ENCODE data around the gene CTNNA3.

Gene CTNNA3

DNA sequence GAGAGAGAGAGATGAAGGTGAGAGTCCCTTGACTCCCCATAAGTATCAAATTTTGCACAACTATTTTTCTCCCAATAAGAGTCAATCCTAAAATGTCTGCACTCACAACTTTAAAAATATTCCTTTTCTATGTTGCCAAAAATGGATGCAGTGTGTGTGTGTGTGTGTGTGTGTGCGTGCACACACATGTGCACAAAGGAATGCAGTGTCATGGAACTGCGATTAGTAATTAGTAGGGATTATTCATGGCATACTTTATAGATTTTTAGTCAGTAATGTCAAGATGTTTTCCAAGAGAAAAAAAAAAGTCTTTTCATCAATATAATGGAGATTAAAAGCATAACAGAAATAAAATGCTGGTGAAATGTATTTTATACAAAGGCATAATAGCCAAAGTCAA, 949.3 kb downstream of the CTNNA3 start:
- no peaks in the 10 kb centered on the region for H3K27me3 ChIP-seq (replicated peaks; ENCODE audit: control insufficient read depth, insufficient read depth, low read length, poor library complexity, severe bottlenecking)
- no peak overlapping the region for H3K4me3 ChIP-seq (ENCODE audit: insufficient read depth, low read depth, low read length, poor library complexity, severe bottlenecking)
- no peaks in the 10 kb centered on the region for H3K4me1 ChIP-seq (ENCODE audit: control insufficient read depth, insufficient read depth, low read length, poor library complexity, severe bottlenecking)
- DNase-seq, result no peak
- no peak overlapping the region for H3K27ac ChIP-seq (ENCODE audit: insufficient read depth, low read length, poor library complexity, severe bottlenecking)
- H3K9me3 ChIP-seq (ENCODE audit: control insufficient read depth, low read length), result no peaks in the 10 kb centered on the region
- H3K36me3 ChIP-seq (ENCODE audit: control insufficient read depth, insufficient read depth, low read length), result no peaks in the 10 kb centered on the region

GRCh38 chr10:66746246-66746645, 949.7 kb downstream of the CTNNA3 start:
- no peaks in the 10 kb centered on the region for H3K4me1 ChIP-seq (ENCODE audit: control insufficient read depth, insufficient read depth, low read length, poor library complexity, severe bottlenecking)
- no peaks in the 10 kb centered on the region for H3K9me3 ChIP-seq (ENCODE audit: control insufficient read depth, low read length)
- H3K27ac ChIP-seq (ENCODE audit: insufficient read depth, low read length, poor library complexity, severe bottlenecking), result no peak overlapping the region
- no peak for DNase-seq
- no peaks in the 10 kb centered on the region for H3K27me3 ChIP-seq (replicated peaks; ENCODE audit: control insufficient read depth, insufficient read depth, low read length, poor library complexity, severe bottlenecking)
- H3K4me3 ChIP-seq (ENCODE audit: insufficient read depth, low read depth, low read length, poor library complexity, severe bottlenecking), result no peak overlapping the region
- H3K36me3 ChIP-seq (ENCODE audit: control insufficient read depth, insufficient read depth, low read length), result no peaks in the 10 kb centered on the region

DNA sequence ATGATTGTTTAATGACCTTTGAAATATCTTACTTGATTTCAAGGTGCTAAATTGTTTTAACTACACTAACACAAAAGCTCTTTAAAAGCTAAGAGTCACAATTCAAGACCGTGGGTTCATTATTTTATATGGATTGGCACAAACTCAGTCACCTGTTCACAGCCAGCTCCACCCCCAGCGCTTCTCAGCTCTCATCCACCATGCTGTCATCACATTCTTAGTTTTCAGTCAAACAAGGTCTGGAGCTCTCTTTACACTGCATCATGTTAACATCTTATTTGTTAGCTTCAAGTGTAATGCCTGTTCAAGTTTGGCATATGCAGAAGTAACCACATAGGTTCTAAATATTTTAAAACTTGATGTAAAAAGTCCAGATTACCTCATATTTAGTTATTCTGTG, 951.1 kb downstream of the CTNNA3 start:
- no peaks in the 10 kb centered on the region for H3K9me3 ChIP-seq (ENCODE audit: control insufficient read depth, low read length)
- no peak for DNase-seq
- H3K27me3 ChIP-seq (replicated peaks; ENCODE audit: control insufficient read depth, insufficient read depth, low read length, poor library complexity, severe bottlenecking), result no peaks in the 10 kb centered on the region
- H3K36me3 ChIP-seq (ENCODE audit: control insufficient read depth, insufficient read depth, low read length), result no peaks in the 10 kb centered on the region
- H3K27ac ChIP-seq (ENCODE audit: insufficient read depth, low read length, poor library complexity, severe bottlenecking), result no peak overlapping the region
- no peak overlapping the region for H3K4me3 ChIP-seq (ENCODE audit: insufficient read depth, low read depth, low read length, poor library complexity, severe bottlenecking)
- H3K4me1 ChIP-seq (ENCODE audit: control insufficient read depth, insufficient read depth, low read length, poor library complexity, severe bottlenecking), result no peaks in the 10 kb centered on the region

DNA sequence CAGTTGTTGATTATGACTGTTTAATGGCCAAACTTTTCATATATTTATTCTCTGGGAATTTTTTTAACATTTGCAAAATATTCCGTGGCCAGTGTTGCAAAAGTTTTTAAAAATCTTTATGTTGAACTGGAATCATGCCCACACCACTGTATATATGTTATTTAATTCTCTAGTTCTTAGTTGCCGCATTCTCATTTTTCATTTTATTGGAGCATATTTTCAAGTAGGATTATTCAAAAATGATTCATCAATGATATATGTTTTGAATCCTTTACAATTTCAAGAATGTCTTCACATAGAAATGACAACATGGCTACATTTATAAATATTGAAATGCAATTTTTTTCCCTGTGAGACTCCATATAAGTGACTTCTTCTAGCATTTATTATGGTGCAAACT, 958.8 kb downstream of the CTNNA3 start:
- Histone ChIP-seq H3K36me3 (ENCODE audit: control insufficient read depth, insufficient read depth, low read length) (no peaks in the 10 kb centered on the region), H3K9me3 (ENCODE audit: control insufficient read depth, low read length) (no peaks in the 10 kb centered on the region), H3K27me3 (replicated peaks; ENCODE audit: control insufficient read depth, insufficient read depth, low read length, poor library complexity, severe bottlenecking) (no peaks in the 10 kb centered on the region), H3K27ac (ENCODE audit: insufficient read depth, low read length, poor library complexity, severe bottlenecking) (no peak overlapping the region), H3K4me3 (ENCODE audit: insufficient read depth, low read depth, low read length, poor library complexity, severe bottlenecking) (no peak overlapping the region), H3K4me1 (ENCODE audit: control insufficient read depth, insufficient read depth, low read length, poor library complexity, severe bottlenecking) (no peaks in the 10 kb centered on the region)
- DNase-seq, result no peak

DNA sequence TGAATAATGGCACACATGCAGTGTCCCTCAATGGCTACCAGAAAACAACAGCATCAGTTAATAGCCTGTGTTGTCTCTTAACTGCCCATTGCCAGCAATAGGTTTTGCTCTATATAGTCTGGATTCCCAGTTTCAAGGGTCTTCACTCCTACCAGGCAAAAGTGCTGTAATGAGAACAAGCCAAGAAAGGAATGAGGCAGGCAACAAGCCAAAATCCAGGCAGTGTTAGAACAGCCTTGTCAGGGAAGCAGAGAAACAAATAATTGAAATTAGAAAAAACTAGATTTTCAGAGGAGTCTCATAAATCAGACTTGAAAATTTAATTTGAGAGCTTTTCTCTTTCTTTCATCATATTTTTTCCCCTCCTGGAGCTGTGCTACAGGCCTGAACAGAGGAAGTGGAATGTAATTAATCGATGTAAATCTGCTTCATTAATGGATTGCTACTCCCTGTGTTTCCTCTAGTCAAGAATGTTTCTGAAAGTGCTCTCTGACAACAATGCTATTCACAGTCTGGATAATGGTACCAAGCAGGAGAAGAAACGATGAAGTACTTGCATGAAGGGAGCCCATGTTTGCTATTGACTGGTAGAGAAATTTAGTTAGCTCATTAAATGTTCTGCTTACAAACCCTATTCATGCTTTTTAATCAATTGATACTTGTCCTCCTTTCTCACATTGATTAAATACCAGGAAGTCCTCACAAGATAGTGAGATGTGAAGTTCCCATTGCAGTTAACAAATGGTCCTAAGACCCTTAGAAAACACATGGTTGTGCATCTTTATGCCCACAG, 972.2 kb downstream of the CTNNA3 start:
- Histone ChIP-seq H3K4me3 (ENCODE audit: insufficient read depth, low read depth, low read length, poor library complexity, severe bottlenecking) (no peak overlapping the region), H3K9me3 (ENCODE audit: control insufficient read depth, low read length) (no peaks in the 10 kb centered on the region), H3K4me1 (ENCODE audit: control insufficient read depth, insufficient read depth, low read length, poor library complexity, severe bottlenecking) (no peaks in the 10 kb centered on the region), H3K36me3 (ENCODE audit: control insufficient read depth, insufficient read depth, low read length) (no peaks in the 10 kb centered on the region), H3K27me3 (replicated peaks; ENCODE audit: control insufficient read depth, insufficient read depth, low read length, poor library complexity, severe bottlenecking) (no peaks in the 10 kb centered on the region), H3K27ac (ENCODE audit: insufficient read depth, low read length, poor library complexity, severe bottlenecking) (no peak overlapping the region)
- no peak for DNase-seq

GRCh38 chr10:66719483-66719882, 976.5 kb downstream of the CTNNA3 start:
- no peak overlapping the region for H3K4me3 ChIP-seq (ENCODE audit: insufficient read depth, low read depth, low read length, poor library complexity, severe bottlenecking)
- H3K36me3 ChIP-seq (ENCODE audit: control insufficient read depth, insufficient read depth, low read length), result no peaks in the 10 kb centered on the region
- DNase-seq, result no peak
- no peaks in the 10 kb centered on the region for H3K4me1 ChIP-seq (ENCODE audit: control insufficient read depth, insufficient read depth, low read length, poor library complexity, severe bottlenecking)
- H3K27me3 ChIP-seq (replicated peaks; ENCODE audit: control insufficient read depth, insufficient read depth, low read length, poor library complexity, severe bottlenecking), result no peaks in the 10 kb centered on the region
- H3K9me3 ChIP-seq (ENCODE audit: control insufficient read depth, low read length), result no peaks in the 10 kb centered on the region
- H3K27ac ChIP-seq (ENCODE audit: insufficient read depth, low read length, poor library complexity, severe bottlenecking), result no peak overlapping the region

- no peak overlapping the region for H3K27ac ChIP-seq (ENCODE audit: insufficient read depth, low read length, poor library complexity, severe bottlenecking)
- no peak for DNase-seq
- H3K4me3 ChIP-seq (ENCODE audit: insufficient read depth, low read depth, low read length, poor library complexity, severe bottlenecking), result no peak overlapping the region
- no peaks in the 10 kb centered on the region for H3K36me3 ChIP-seq (ENCODE audit: control insufficient read depth, insufficient read depth, low read length)
- H3K27me3 ChIP-seq (replicated peaks; ENCODE audit: control insufficient read depth, insufficient read depth, low read length, poor library complexity, severe bottlenecking), result no peaks in the 10 kb centered on the region
- H3K4me1 ChIP-seq (ENCODE audit: control insufficient read depth, insufficient read depth, low read length, poor library complexity, severe bottlenecking), result no peaks in the 10 kb centered on the region
- no peaks in the 10 kb centered on the region for H3K9me3 ChIP-seq (ENCODE audit: control insufficient read depth, low read length)
Observed at GRCh38 chr10:66717231-66717981, 978.6 kb downstream of the CTNNA3 start.

- Histone ChIP-seq H3K9me3 (ENCODE audit: control insufficient read depth, low read length) (no peaks in the 10 kb centered on the region), H3K4me3 (ENCODE audit: insufficient read depth, low read depth, low read length, poor library complexity, severe bottlenecking) (no peak overlapping the region), H3K4me1 (ENCODE audit: control insufficient read depth, insufficient read depth, low read length, poor library complexity, severe bottlenecking) (no peaks in the 10 kb centered on the region), H3K27ac (ENCODE audit: insufficient read depth, low read length, poor library complexity, severe bottlenecking) (no peak overlapping the region), H3K27me3 (replicated peaks; ENCODE audit: control insufficient read depth, insufficient read depth, low read length, poor library complexity, severe bottlenecking) (no peaks in the 10 kb centered on the region), H3K36me3 (ENCODE audit: control insufficient read depth, insufficient read depth, low read length) (no peaks in the 10 kb centered on the region)
- no peak for DNase-seq
Observed at GRCh38 chr10:66714741-66715140, 981.3 kb downstream of the CTNNA3 start.

- H3K36me3 ChIP-seq (ENCODE audit: control insufficient read depth, insufficient read depth, low read length), result no peaks in the 10 kb centered on the region
- H3K27me3 ChIP-seq (replicated peaks; ENCODE audit: control insufficient read depth, insufficient read depth, low read length, poor library complexity, severe bottlenecking), result no peaks in the 10 kb centered on the region
- no peaks in the 10 kb centered on the region for H3K4me1 ChIP-seq (ENCODE audit: control insufficient read depth, insufficient read depth, low read length, poor library complexity, severe bottlenecking)
- H3K27ac ChIP-seq (ENCODE audit: insufficient read depth, low read length, poor library complexity, severe bottlenecking), result no peak overlapping the region
- H3K4me3 ChIP-seq (ENCODE audit: insufficient read depth, low read depth, low read length, poor library complexity, severe bottlenecking), result no peak overlapping the region
- H3K9me3 ChIP-seq (ENCODE audit: control insufficient read depth, low read length), result no peaks in the 10 kb centered on the region
- no peak for DNase-seq
Observed at GRCh38 chr10:66713387-66713786, 982.6 kb downstream of the CTNNA3 start.

DNA sequence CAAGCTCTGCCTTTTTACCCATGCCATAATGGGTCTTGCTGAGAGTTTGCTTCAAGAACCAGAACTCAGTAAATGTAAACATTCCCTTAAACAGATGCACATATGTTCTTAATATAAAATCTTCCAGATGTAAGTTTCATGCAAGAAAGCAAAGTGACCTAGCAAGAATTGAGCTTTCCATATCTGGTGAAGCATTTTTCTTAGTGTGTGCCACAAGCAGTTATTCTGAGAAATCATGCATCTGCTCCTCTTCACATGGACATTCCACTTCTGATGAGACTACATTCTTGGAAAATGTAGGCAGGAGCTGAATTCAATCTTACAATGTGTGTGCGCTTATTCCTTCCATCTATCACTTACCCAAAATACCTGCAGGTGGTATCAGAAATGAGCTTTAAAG, 997.9 kb downstream of the CTNNA3 start:
- no peaks in the 10 kb centered on the region for H3K36me3 ChIP-seq (ENCODE audit: control insufficient read depth, insufficient read depth, low read length)
- no peak overlapping the region for H3K27ac ChIP-seq (ENCODE audit: insufficient read depth, low read length, poor library complexity, severe bottlenecking)
- DNase-seq, result no peak
- no peaks in the 10 kb centered on the region for H3K27me3 ChIP-seq (replicated peaks; ENCODE audit: control insufficient read depth, insufficient read depth, low read length, poor library complexity, severe bottlenecking)
- no peak overlapping the region for H3K4me3 ChIP-seq (ENCODE audit: insufficient read depth, low read depth, low read length, poor library complexity, severe bottlenecking)
- H3K9me3 ChIP-seq (ENCODE audit: control insufficient read depth, low read length), result no peaks in the 10 kb centered on the region
- H3K4me1 ChIP-seq (ENCODE audit: control insufficient read depth, insufficient read depth, low read length, poor library complexity, severe bottlenecking), result no peaks in the 10 kb centered on the region
